GM21723 (cell line): ENCODE results near the gene INPP4A.
"Not testable (repeated sequence)": the region's sequence is repeated elsewhere in the genome, so short reads cannot be mapped to it uniquely, and the experiment has no call there.

Source experiments
- ATAC-seq: cut with Tn5 transposase; IDR thresholded peaks from one replicate; pipeline ENCODE4 v1.9.1; 2021; ENCODE audit warnings: mild to moderate bottlenecking, moderate library complexity; ENCODE audit not compliant: unreplicated experiment

INPP4A gene

DNA sequence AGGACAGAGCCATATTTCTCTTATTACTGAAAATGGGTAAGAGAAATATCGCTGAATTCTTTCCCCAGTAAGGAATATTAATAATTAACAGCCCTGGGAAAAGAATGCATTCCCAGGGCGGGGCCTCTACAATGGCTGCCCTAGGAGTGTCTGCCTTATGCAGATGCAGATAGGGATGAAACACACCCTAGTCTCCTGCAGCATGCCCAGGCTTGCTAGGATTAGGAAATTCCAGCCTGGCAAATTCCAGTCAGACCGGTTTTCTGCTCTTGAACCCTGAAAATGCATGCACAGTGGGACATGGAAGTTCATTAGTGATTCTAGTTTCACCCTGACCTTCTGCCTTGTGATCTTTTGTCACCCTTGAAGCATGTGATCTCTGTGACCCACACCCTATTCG, 9.0 kb upstream of the INPP4A start:
- ATAC-seq, result not testable (repeated sequence)

GRCh38 chr2:98436734-98437133, 7.9 kb upstream of the INPP4A start:
- ATAC-seq, result no peak

DNA sequence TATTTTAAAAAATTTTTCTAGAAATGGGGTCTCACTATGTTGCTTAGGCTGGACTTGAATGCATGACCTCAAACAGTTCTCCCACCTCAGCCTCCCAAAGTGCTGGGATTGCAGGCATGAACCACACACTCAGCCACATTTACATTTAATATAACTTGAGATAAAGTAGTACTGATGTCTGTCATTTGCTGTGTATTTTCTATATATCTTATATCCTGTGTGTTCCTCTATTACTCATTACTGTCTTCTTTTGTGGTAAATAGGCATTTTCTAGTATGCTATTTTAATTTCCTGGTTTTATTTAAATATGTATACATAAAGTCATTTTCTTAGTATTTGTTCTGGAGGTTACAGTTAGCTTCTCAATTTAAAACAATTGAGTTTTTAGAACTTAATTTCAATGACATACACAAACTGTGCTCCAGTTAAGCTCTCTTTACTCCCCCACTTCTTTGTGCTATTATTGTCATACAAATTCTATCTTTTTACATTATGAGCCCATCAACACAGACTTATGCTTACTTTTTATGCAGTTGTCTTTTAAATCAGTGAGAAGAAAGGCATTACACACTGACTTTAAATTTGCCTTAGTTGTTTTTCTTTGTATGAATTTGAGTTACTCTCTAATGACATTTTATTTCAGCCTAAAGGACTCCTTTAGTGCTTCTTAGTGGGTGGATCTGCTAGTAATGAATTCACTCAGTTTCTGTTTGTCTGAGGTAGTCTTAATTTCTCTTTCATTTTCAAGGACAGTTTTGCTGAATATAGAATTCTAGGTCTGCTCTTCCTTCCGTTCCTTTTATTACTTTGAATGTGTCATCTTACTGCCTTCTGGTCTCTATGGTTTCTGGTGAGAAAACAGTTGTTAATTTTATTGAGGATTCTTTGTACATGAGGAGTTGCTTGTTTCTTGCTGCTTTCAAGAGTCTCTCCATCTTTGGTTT, 6.2 kb upstream of the INPP4A start:
- peak; percentile 95 for ATAC-seq

DNA sequence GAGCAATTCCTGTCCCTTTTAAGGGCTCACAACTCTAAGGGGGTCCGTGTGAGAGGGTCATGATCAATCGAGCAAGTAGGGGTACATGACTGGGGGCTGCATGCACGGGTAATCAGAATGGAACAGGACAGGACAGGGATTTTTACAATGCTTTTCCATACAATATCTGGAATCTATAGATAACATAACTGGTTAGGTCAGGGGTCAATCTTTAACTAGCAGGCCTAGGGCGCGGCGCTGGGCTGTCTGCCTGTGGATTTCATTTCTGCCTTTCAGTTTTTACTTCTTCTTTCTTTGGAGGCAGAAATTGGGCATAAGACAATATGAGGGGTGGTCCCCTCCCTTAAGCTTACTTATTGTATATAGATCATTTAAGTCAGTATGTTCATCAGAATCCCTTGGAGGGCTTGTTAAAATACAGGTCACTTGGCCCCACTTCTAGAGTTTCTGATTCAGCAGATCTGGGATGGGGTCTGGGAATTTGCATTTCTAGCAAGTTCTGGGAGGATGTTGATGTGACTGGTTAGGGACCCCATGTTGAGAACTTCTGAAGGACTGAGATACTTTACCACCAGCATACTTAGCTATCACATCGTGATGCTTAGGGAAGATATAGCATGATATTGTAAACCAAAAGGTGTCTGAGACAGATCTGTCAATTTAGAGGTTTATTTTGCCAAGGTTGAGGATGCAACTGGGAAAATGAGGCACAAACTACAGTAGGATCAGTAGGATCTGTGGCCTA, 2.8 kb upstream of the INPP4A start:
- no peak for ATAC-seq

GRCh38 chr2:98442488-98442887, 2.2 kb upstream of the INPP4A start:
- no peak for ATAC-seq

DNA sequence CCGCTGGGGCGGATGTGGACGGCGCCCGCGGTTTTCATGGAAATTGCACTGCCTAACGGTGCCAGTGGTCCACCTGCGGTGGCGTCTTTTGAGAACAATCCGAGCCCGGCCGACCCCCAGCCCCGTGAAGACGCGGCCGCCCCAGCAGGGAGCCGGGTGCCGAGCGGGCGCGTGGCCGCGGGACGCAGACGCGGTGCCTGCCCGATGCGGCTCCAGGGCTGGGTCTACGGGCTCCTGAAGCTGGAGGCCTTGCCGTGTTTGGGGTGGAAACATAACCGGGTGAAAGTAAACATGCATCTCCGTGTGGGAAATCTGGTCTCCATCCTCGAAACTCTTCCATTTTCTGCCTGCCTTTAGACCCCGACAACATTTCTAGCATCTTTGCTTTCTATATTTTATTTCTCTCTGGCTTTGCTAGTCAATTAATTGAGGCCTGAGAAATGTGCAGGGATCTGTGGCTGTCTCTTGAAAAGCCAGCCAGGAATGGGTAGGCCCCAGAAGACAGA, 572 bp downstream of the INPP4A start:
- peak; percentile 43 for ATAC-seq

DNA sequence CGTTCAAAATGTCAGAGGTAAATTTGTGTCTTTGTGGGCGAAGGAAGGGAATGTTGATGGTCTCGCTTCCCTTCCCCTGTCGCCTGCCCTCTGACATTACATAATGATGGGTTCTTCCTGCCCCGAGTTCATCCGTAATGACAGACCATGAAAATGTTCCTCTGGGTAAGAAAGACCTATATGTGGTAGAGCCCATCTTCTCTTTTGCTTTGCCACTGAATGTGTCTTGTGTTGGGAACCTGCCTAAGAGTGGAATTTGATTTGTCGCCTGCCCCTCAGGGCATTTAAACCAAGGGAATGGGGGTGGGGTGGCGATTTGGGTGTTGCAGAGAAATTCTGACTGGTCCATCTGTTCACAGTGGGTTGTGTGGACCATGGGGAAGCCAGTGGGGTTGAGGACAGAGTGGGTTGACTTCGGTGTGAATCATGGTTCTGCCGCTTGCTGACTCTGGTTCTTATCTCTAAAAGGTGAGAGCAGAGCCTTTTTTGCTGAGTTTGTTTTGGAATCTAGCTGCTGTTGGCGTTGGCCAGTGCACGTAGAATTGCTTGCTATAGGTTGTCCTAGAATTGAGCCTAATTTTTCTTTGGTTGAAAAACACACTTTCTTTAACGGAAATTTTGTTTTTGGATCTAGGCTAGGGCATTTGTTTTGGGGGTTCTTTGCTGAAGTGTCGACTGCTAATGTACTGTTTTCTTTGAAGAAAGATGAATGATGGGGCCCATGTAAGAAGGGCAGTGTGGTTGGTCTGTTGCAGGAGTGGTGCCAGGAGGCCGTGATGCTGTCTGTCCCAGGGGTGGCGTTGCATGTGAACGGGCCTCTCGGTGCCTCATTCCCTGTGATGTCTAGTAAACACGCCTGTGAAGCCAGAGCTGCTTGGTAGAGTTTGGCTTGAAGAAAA, 1.3 kb downstream of the INPP4A start:
- ATAC-seq, result no peak

- no peak for ATAC-seq
Measured at GRCh38 chr2:98446850-98447249, 2.2 kb downstream of the INPP4A start.

DNA sequence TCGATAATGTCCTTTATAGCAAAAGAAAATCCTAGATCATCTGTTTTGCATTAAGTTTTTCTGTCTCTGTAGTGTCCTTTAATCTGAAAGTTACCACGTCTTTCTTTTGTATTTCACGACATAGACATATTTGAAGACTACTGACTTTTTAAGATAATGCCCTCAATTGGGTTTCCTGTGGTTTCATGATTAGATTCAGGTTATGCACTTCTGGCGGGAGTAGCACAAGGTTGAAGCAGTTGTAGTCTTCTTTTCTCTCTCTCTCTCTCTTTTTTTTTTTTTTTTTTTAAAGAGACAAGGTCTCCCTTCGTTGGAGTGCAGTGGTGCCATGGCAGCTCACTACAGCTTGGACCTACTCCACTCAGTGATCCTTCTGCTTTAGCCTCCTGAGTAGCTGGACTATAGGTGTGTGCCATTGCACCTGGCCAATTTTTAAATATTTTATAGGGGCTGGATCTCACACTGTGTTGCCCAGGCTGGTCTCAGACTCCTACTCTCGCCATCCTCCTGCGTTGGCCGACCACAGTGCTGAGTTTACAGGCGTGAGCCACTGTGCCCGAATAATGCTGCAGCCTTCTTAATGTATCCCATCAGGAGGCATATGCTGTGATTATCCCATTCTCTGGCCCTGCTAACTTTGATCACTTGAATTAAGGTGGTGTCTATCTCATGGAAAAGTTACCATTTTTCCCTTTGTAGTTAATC, 3.9 kb downstream of the INPP4A start:
- ATAC-seq, result no peak

- no peak for ATAC-seq
Measured at GRCh38 chr2:98452396-98453027, 7.9 kb downstream of the INPP4A start.

DNA sequence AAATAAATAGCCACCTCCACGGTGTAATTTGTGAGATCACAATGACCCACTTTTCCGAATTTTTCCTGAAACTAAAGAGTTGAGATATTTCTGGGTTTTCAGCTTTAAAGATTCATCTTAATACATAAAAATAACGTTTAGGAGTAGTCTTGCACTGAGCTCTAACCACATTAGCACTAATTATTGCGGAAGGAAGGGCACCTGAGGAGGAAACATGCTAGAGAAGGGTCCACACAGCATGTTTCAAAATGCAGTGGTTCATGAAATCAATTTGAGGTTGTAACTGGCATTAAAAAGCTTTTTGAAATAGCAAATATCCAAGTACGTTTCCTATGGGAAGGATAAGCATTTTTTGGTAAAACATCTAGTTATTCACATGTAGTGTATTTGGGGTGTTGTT, 8.4 kb downstream of the INPP4A start:
- no peak for ATAC-seq

DNA sequence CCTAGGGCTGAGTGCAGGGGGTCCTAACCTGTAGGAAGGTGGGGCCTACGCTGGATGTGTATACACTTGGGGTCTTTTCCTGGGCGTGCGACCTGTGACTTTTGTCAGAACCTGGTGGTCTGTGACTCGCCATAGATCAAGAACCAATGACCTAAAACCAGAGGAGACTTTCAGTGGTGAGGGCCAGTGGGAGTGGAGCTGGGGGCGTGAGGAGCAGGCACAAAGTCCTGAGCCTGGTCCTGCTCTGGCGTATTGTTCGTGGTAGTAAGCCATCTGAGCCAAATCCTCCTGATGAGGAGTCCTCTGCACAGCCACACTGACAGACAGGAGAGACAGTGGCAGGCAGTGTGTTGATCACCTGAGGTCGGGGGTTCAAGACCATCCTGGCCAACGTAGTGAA, 8.9 kb downstream of the INPP4A start:
- no peak for ATAC-seq

GRCh38 chr2:98454073-98454472, 9.4 kb downstream of the INPP4A start:
- no peak for ATAC-seq

GRCh38 chr2:98454500-98455235, 10.0 kb downstream of the INPP4A start:
- peak; percentile 43 for ATAC-seq

DNA sequence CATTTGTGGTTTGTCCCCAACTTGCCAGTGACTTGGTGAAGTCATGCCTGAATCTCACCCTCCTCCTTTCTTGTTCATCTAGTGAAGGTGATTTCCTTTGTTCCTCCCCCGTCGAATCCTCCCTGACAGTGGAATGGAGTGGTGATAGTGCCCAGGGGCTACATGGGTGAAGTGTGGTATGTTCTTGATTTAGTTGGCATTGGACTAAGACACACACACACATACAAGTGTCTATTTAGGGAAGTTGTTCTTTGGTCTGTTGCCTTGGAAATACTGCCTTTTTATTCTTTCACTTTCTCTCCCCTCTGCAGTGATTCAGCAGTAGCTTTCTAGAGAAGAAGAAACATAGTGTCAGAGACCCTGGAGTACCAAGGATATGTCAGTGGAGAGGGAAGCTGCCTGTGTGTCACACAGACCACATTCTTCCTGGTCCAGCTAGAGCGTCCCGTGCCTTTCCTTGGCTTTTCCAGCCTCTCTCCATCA, 10.9 kb downstream of the INPP4A start:
- ATAC-seq, result peak; percentile 62

- no peak for ATAC-seq
Measured at GRCh38 chr2:98457045-98457696, 12.5 kb downstream of the INPP4A start.

- ATAC-seq, result no peak
Measured at GRCh38 chr2:98458207-98458606, 13.5 kb downstream of the INPP4A start.

- ATAC-seq, result no peak
Measured at GRCh38 chr2:98458667-98459380, 14.2 kb downstream of the INPP4A start.
